Central memory CD8-positive, alpha-beta T cell (primary cell): ENCODE results near the gene ZNF227.
A peak's percentile ranks its signal among the peaks of the same experiment; 100 is the strongest.
"Not testable (repeated sequence)": the region's sequence is repeated elsewhere in the genome, so short reads cannot be mapped to it uniquely, and the experiment has no call there.

Source experiments
- ATAC-seq: fragments of 150-1000 bp; cut with Tn5 transposase; replicated peaks from 2 replicates; pipeline ENCODE4 v1.10.0; 2022; ENCODE audit warnings: mild to moderate bottlenecking, moderate FRiP score, moderate number of reproducible peaks; ENCODE audit not compliant: poor library complexity, severe bottlenecking; ENCODE audit errors: extremely low read depth
- DNase-seq, 2 donors: peaks; one replicate each; pipeline ENCODE4 v3.0.0; 2021; ENCODE audit warnings: low spot score in 2 of 2
- H3K27ac Mint-ChIP-seq: one replicate; pipeline ENCODE4 v1.8.0; 2022; ENCODE audit warnings: low read depth, mild to moderate bottlenecking, moderate library complexity, mixed read lengths
- H3K27me3 Mint-ChIP-seq: one replicate; pipeline ENCODE4 v1.8.0; 2022; ENCODE audit warnings: mixed read lengths
- H3K36me3 Mint-ChIP-seq: one replicate; pipeline ENCODE4 v1.8.0; 2022; ENCODE audit warnings: mild to moderate bottlenecking, moderate library complexity, mixed read lengths; ENCODE audit not compliant: insufficient read depth
- H3K4me1 Mint-ChIP-seq: one replicate; pipeline ENCODE4 v1.8.0; 2022; ENCODE audit warnings: mixed read lengths
- H3K4me3 Mint-ChIP-seq: one replicate; pipeline ENCODE4 v1.8.0; 2022; ENCODE audit warnings: mild to moderate bottlenecking, moderate library complexity, mixed read lengths
- H3K9me3 Mint-ChIP-seq: one replicate; pipeline ENCODE4 v1.8.0; 2022; ENCODE audit warnings: mixed read lengths

The ZNF227 gene

GRCh38 chr19:44212250-44212865 lies at the start of gene ZNF227:
TSS of gene ZNF227 (plus strand) at chr19:44212532. CDS start at chr19:44217793, 5,261 bp downstream.
- ATAC-seq: peak; percentile 99
- Mint-ChIP-seq H3K27me3 (no peaks in the 10 kb centered on the region), H3K27ac (peak within 1 kb of the TSS; percentile 93), H3K9me3 (peaks cover under 1% of the 10 kb centered on the region), H3K4me3 (peak within 1 kb of the TSS; percentile 96), H3K4me1 (peaks cover 29% of the 10 kb centered on the region), H3K36me3 (peaks cover 27% of the 10 kb centered on the region)
- peak; percentile 55 to 58 for DNase-seq

- DNase-seq (no peak), ATAC-seq (no peak)
- Mint-ChIP-seq H3K27ac (no peak overlapping the region), H3K4me1 (peaks cover 25% of the 10 kb centered on the region), H3K4me3 (no peak overlapping the region), H3K27me3 (no peaks in the 10 kb centered on the region), H3K9me3 (peaks cover 17% of the 10 kb centered on the region), H3K36me3 (peaks cover 17% of the 10 kb centered on the region)
These were observed 48.5 kb upstream of the ZNF227 start for GRCh38 chr19:44163789-44164188.

GRCh38 chr19:44164327-44164672 lies 48.0 kb upstream of the ZNF227 start:
- H3K27me3 Mint-ChIP-seq: no peaks in the 10 kb centered on the region
- peaks cover 25% of the 10 kb centered on the region for H3K4me1 Mint-ChIP-seq
- peak overlapping the region; percentile 98 for H3K27ac Mint-ChIP-seq
- peaks cover 19% of the 10 kb centered on the region for H3K36me3 Mint-ChIP-seq
- DNase-seq (no peak), ATAC-seq (no peak)
- peak overlapping the region; percentile 99 for H3K4me3 Mint-ChIP-seq
- peaks cover 17% of the 10 kb centered on the region for H3K9me3 Mint-ChIP-seq

GRCh38 chr19:44164673-44165512 lies 47.4 kb upstream of the ZNF227 start, which contains the start of gene ZNF226:
TSS of gene ZNF226 (plus strand) at chr19:44165100. CDS start at chr19:44170081, 4,981 bp downstream.
- peak; percentile 96 for ATAC-seq
- Mint-ChIP-seq H3K36me3 (peaks cover 25% of the 10 kb centered on the region), H3K27me3 (no peaks in the 10 kb centered on the region)

GRCh38 chr19:44170660-44171059 lies 41.7 kb upstream of the ZNF227 start:
- peaks cover 27% of the 10 kb centered on the region for H3K9me3 Mint-ChIP-seq

More at GRCh38 chr19:44164673-44165512, 47.4 kb upstream of the ZNF227 start, which contains the start of gene ZNF226:
- peak; percentile 51 to 68 for DNase-seq
- Mint-ChIP-seq H3K4me3 (peak within 1 kb of the TSS; percentile 99), H3K27ac (peak within 1 kb of the TSS; percentile 98), H3K4me1 (peaks cover 25% of the 10 kb centered on the region), H3K9me3 (peaks cover 17% of the 10 kb centered on the region)

GRCh38 chr19:44176590-44176989 lies 35.7 kb upstream of the ZNF227 start:
- peaks cover 55% of the 10 kb centered on the region for H3K36me3 Mint-ChIP-seq
- H3K9me3 Mint-ChIP-seq: peaks cover 40% of the 10 kb centered on the region
- ATAC-seq: no peak
- no peaks in the 10 kb centered on the region for H3K4me1 Mint-ChIP-seq
- no peak for DNase-seq
- no peak overlapping the region for H3K27ac Mint-ChIP-seq
- no peaks in the 10 kb centered on the region for H3K27me3 Mint-ChIP-seq
- no peak overlapping the region for H3K4me3 Mint-ChIP-seq

More at GRCh38 chr19:44170660-44171059, 41.7 kb upstream of the ZNF227 start:
- H3K27me3 Mint-ChIP-seq, DNase-seq, H3K27ac Mint-ChIP-seq, ATAC-seq, H3K4me3 Mint-ChIP-seq: not testable (repeated sequence)
- peaks cover 73% of the 10 kb centered on the region for H3K36me3 Mint-ChIP-seq
- peaks cover 17% of the 10 kb centered on the region for H3K4me1 Mint-ChIP-seq

- H3K4me3 Mint-ChIP-seq: no peak overlapping the region
- no peaks in the 10 kb centered on the region for H3K4me1 Mint-ChIP-seq
- H3K27ac Mint-ChIP-seq: no peak overlapping the region
- no peaks in the 10 kb centered on the region for H3K27me3 Mint-ChIP-seq
- DNase-seq (no peak), ATAC-seq (no peak)
- peaks cover 29% of the 10 kb centered on the region for H3K9me3 Mint-ChIP-seq
- peaks cover 12% of the 10 kb centered on the region for H3K36me3 Mint-ChIP-seq
These were observed 31.4 kb upstream of the ZNF227 start for GRCh38 chr19:44180968-44181367.

GRCh38 chr19:44182145-44182544 lies 30.2 kb upstream of the ZNF227 start:
- no peak for ATAC-seq
- Mint-ChIP-seq H3K27ac (no peak overlapping the region), H3K9me3 (peaks cover 17% of the 10 kb centered on the region), H3K4me1 (no peaks in the 10 kb centered on the region), H3K4me3 (no peak overlapping the region), H3K36me3 (peaks cover 3% of the 10 kb centered on the region), H3K27me3 (no peaks in the 10 kb centered on the region)
- DNase-seq: no peak

- peaks cover 24% of the 10 kb centered on the region for H3K27me3 Mint-ChIP-seq
- H3K27ac Mint-ChIP-seq: no peak overlapping the region
- no peak for ATAC-seq
- DNase-seq: no peak
- H3K4me1 Mint-ChIP-seq: no peaks in the 10 kb centered on the region
- H3K36me3 Mint-ChIP-seq: no peaks in the 10 kb centered on the region
- peaks cover 32% of the 10 kb centered on the region for H3K9me3 Mint-ChIP-seq
- H3K4me3 Mint-ChIP-seq: no peak overlapping the region
These were observed 22.3 kb upstream of the ZNF227 start for GRCh38 chr19:44190020-44190419.

GRCh38 chr19:44192127-44192526 lies 20.2 kb upstream of the ZNF227 start:
- H3K36me3 Mint-ChIP-seq: no peaks in the 10 kb centered on the region
- H3K4me3 Mint-ChIP-seq: no peak overlapping the region
- peaks cover 33% of the 10 kb centered on the region for H3K9me3 Mint-ChIP-seq
- H3K27ac Mint-ChIP-seq: no peak overlapping the region
- no peak for DNase-seq
- H3K27me3 Mint-ChIP-seq: peaks cover 24% of the 10 kb centered on the region
- no peaks in the 10 kb centered on the region for H3K4me1 Mint-ChIP-seq
- no peak for ATAC-seq

- Mint-ChIP-seq H3K9me3 (peaks cover 12% of the 10 kb centered on the region), H3K4me1 (no peaks in the 10 kb centered on the region), H3K4me3 (no peak overlapping the region), H3K27ac (no peak overlapping the region), H3K36me3 (no peaks in the 10 kb centered on the region), H3K27me3 (peaks cover 19% of the 10 kb centered on the region)
- ATAC-seq: no peak
- no peak for DNase-seq
These were observed 15.6 kb upstream of the ZNF227 start for GRCh38 chr19:44196772-44197171.

GRCh38 chr19:44202470-44202869 lies 9.9 kb upstream of the ZNF227 start:
- DNase-seq (no peak), ATAC-seq (no peak)
- peaks cover 5% of the 10 kb centered on the region for H3K9me3 Mint-ChIP-seq
- peaks cover 32% of the 10 kb centered on the region for H3K27me3 Mint-ChIP-seq
- H3K27ac Mint-ChIP-seq: no peak overlapping the region
- H3K4me1 Mint-ChIP-seq: peaks cover 6% of the 10 kb centered on the region
- H3K36me3 Mint-ChIP-seq: peaks cover 2% of the 10 kb centered on the region
- H3K4me3 Mint-ChIP-seq: no peak overlapping the region

- DNase-seq: no peak
- no peak overlapping the region for H3K4me3 Mint-ChIP-seq
- ATAC-seq: no peak
- peaks cover 10% of the 10 kb centered on the region for H3K4me1 Mint-ChIP-seq
- H3K27ac Mint-ChIP-seq: no peak overlapping the region
- peaks cover 5% of the 10 kb centered on the region for H3K9me3 Mint-ChIP-seq
- H3K27me3 Mint-ChIP-seq: peaks cover 32% of the 10 kb centered on the region
- peaks cover 2% of the 10 kb centered on the region for H3K36me3 Mint-ChIP-seq
These were observed 9.4 kb upstream of the ZNF227 start for GRCh38 chr19:44202974-44203373.
